Hair follicular keratinocyte (primary cell): ENCODE measurements around the gene CFAP47. TPM values are rescaled to one million over a fixed set of nuclear protein-coding genes. Genes with fewer than 3 reads are reported as not detected.

Source experiments
- total RNA-seq: library from RNA; depleted of rRNA; stranded (reverse); fragments of >200 nt; gene quantifications from 2 replicates; pipeline ENCODE4 v1.2.3, GENCODE V29; 2015

The CFAP47 gene
- not detected in 2 replicates for total RNA-seq

GRCh38 chrX:35919536-35920309, at the start of gene CFAP47:
Gene CFAP47 (plus strand): TSS chrX:35919734. CDS start chrX:35919800, 66 bp downstream.

Other genes starting within 250 kb of the CFAP47 start
- gene MAGEB16, start 121.4 kb upstream of the CFAP47 start, total RNA-seq = not detected in 2 replicates